DMS79 (cell line): ENCODE measurements around the gene UPK2.

Experiments used
- DNase-seq: peaks from one replicate; lab custom pipeline; 2025; lab: John Stamatoyannopoulos, UW

UPK2 gene

DNA sequence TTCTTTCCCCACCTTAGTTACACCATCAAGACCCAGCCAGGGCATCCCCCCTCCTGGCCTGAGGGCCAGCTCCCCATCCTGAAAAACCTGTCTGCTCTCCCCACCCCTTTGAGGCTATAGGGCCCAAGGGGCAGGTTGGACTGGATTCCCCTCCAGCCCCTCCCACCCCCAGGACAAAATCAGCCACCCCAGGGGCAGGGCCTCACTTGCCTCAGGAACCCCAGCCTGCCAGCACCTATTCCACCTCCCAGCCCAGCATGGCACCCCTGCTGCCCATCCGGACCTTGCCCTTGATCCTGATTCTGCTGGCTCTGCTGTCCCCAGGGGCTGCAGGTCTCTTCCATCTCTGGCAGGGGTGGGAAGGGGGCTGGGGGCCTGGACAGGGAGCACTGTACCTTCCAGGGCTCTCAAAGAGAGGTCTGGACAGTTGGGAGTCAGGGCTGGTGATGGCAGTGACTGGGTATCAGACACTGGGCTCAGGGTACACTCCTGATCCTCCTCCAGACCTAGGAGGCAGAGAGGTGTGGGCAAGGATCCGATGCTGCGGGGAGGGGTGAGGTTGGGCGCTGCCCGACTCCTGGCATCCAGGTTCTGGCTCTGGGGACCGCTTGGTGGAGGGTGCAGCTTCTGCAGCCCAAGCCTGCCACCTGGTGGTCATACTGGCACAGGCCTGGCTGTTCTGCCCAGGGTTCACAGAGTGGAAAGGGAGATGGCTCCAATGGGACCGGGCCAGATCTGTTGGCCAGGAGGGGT lies at the start of gene UPK2:
UPK2 (plus strand) TSS at position 205 of the 753 bp plus-strand sequence; CDS start at position 258, 53 bp downstream.
- peak; percentile 58 for DNase-seq

- peak; percentile 90 for DNase-seq
Measured at GRCh38 chr11:118907051-118908042, 48.8 kb upstream of the UPK2 start.

- DNase-seq: no peak
Measured at GRCh38 chr11:118908264-118908663, 47.8 kb upstream of the UPK2 start.

GRCh38 chr11:118908901-118909618 lies 47.0 kb upstream of the UPK2 start:
- peak; percentile 35 for DNase-seq

DNA sequence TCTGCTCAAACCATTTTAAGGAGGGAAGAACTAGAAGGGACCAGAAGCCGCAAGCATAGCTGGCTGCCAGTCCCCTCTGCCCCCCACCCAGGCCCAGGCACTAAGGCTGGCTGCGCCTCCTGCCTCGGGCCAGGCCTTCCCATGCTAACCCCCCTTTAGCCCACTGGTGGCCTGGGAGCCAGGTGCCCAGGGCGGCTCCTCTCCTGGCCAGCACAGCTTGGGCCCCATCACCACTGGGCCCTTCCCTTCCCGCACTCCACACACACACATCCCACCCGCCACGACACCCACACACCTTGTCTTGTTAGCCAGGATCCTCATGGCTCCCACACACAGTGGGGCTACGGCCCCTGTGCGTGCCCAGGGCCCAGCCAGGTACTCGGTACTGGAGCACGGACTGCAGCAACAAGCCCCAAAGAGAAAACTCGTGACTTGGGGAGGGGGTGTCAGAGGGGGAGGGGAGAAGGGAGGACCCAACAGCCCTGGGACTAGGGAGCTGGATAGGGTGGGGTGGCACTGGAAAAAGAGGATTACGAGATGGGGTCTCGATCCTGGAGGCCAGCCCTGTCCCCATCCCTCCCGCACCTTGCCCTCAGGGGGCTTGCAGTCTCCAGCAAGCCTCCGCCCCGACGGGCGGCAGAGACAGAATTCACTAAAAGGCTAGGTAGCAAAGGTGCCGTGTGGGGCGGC lies 46.3 kb upstream of the UPK2 start:
- DNase-seq: no peak

DNA sequence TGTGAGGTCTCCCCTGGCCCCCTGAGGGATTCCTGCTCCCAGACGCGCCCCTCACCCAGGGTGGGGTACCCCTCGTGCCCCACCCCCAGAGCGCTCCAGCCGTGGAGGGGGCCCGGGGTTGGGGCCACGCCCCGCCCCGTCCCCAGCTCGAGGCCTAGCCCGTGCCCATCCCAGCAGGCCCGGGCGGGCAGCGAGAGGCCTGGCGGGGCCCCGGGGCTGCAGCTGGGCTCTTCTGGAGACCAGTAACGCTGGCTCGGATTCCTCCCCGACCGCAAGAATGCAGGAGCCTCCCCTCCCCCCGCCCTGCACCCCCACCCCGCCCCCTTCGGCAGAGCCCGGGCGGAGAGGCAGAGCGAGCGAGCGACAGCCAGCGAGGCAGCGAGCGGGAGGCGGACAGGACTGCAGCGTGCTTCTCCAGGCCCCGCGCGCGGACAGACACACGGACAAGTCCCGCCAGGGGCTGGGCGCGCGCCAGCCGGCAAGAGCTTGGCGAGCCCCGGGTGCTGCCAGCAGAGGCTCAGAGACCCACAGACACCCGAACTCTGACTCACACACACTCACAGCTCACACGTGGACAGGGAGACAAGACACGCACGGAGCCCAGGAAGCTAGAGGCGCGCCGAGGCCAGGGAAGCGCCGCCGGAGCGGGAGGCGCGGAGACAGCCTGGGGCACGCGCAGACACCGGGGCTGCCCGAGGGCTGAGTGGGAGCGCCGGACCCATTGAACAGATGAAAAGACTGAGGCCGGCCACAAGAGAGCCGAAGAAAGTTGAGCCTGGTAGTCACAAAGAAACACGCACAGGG lies 45.6 kb upstream of the UPK2 start:
- peak; percentile 35 for DNase-seq

GRCh38 chr11:118911113-118911879 lies 44.8 kb upstream of the UPK2 start:
- DNase-seq: no peak

GRCh38 chr11:118911880-118912741 lies 44.0 kb upstream of the UPK2 start:
- DNase-seq: peak; percentile 97

DNA sequence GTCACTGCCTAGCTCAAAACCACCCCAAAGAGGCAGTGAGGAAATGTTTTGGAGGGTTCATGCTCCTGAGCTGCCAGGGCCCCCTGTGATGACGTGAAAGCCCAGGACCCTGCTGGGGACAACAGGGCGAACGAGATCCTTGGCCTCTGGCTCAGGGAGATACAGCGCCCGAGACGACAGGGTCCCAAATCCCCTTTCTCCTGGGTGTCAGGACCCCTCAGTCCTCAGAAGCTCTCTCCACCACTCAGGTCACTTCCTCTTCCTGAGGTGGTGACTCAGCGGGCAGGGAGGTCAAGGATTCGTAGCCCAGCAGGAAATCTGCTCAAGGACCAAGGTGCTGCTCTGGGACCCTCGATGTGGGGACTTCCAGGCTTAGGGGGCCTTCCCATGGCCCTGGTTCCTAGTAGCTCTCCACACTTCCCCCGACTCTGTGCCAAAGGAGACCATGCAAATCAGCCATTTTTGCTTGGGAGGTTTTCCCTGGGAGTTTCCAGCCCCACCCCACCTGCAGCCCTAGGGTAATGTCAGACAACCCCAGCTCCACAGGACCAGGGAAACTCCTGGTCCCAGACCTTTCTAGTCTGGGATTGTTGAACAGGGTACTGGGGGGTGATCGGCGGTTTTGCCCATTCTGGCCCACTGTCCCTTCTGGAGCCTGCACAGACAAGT lies 43.2 kb upstream of the UPK2 start:
- no peak for DNase-seq

DNA sequence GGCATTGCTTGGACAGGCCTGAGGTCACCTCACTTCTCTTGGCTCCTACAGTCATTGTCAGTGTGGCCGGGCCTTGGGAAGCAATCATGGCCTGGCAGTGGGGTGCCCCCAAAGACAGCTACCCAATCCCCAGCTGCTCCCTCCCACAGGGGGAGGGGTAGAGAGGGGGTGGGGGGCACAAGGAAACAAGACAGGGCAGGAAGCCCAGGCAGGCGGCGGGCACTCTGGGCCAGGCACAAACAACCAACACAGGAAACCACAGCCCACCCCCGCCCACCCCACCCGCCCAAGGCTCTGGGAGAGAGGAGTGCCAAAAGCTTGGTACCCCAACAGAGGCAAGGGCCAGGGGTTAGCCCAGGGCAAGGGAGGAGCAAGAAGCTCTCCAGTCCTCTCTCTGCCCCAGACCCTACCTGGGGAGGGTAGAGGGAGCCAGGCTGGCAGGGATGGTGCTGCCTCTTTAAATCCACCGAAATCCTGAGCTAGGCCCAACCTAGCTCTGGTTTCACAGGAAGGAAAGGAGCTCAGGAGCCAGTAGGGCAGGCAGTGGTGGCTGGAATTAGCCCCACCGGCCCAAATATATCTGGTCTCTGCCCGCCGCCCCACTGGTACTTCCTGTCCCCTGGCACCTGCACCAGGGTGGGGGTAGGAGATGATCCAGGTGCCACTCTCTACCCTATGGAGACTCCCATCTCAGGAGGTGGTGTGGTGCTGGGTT lies 42.5 kb upstream of the UPK2 start:
- DNase-seq: no peak

- no peak for DNase-seq
Measured at GRCh38 chr11:118914178-118914918, 41.8 kb upstream of the UPK2 start.

GRCh38 chr11:118914987-118915386 lies 41.1 kb upstream of the UPK2 start:
- no peak for DNase-seq

- no peak for DNase-seq
Measured at GRCh38 chr11:118915396-118915795, 40.7 kb upstream of the UPK2 start.

GRCh38 chr11:118915941-118916841 lies 39.9 kb upstream of the UPK2 start:
- DNase-seq: no peak

- DNase-seq: no peak
Measured at GRCh38 chr11:118916842-118917388, 39.2 kb upstream of the UPK2 start.
